CD4-positive, alpha-beta T cell treated with Interleukin-17A for 1 hour (primary cell): ENCODE measurements around the gene ASMTL.
"Not testable (repeated sequence)": the region's sequence is repeated elsewhere in the genome, so short reads cannot be mapped to it uniquely, and the experiment has no call there.

ENCODE experiments used
- DNase-seq: peaks from one replicate; pipeline ENCODE4 v3.0.0-alpha.2; 2020

Gene ASMTL

DNA sequence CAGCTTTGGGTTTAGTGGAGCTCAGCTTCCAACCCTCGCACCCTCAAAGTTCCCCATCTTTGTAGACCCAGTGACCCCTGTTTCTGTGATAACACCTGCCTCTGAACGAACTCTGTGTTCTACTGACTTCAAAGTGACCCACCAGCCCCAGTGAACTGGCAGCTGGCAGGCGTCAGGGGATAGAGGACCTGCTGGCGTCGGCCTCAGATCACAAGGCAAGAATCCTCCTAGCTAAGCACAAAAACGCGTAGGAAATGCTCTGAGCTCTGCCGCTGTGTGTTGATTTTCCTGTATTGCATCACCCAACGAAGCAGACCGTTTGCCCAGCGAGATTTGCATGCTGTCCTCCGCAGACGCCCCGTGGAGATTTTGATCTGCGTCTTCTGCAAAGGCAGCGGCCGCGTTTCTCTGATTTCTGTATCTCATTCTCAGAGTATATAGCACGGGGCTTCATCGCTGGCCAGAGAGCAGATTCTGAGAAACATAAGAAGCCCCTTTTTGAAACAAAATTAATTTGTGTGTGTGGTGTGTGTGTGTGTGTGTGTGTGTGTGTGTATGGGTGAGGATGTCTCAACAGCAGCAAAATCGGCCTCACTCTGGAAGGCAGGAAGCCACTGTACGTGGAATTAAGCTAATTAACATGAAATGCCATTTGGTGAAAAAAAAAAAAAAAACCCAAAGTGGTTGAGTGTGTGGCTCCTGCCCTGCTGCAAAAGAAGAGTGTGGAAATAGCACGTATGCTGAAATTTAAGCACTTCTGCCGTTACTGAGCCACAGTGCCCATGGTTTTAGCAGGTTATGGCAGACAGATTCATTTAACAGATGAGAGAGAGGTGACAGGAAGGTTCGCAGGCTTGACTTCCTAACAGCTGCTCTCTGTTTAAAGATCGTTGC lies 29.2 kb upstream of the ASMTL start:
- peak; percentile 84 for DNase-seq

DNA sequence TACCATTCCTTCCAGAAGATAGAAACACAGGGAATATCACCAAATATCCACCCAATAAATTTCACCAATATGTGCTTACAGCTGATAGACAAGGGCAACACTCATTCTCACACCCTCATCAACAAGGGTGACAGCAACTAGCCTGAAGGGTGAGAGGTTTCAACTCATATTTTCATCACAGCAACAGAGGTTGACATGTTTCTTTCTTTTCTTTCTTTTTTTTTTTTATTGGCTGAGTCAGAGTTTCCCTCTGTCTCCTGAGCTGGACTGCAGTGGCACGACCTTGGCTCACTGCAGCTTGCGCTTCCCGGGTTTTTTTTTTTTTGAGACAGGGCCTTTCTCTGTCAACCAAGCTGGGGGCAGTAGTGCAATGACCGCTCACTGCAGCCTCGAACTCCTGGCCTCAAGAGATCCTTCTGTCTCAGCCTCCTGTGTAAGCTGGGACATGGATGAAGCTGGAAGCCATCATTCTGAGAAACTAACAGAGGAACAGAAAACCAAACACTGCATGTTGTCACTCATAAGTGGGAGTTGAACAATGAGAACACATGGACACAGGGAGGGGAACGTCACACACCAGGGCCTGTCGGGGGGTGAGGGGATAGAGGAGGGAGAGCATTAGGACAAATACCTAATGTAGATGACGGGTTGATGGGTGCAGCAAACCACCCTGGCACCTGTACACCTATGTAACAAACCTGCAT lies 27.5 kb upstream of the ASMTL start:
- no peak for DNase-seq

DNA sequence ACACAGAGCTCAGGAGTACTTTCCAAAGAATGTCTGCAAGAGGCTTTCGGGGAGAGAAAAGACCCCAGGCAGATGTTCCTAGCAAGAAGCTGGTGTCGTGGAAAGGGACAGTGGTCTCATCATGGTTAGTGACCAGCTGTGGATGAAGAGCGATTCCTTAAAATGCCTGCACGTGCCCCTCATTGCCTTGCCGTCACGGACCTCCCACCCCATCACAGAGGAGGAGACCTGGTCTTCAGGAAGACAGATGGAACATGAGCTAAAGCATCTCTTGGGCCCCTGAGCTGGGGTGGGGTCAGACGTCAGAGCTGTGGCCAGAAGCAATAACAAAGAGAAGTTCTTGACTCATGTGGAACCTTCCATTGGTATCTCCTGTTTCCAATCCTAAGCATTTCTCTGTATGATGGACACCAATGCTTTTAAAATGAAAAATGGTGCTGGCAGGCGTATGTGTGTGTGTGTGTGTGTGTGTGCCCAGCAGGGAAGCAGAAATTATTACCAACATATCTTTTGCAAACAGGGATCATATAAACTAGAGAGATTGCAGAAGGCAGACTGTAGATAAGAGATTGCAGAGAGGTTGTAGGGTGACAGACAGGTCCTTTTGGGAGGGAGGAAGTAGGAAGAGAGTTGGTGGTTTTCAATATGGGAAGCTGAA lies 25.2 kb upstream of the ASMTL start:
- no peak for DNase-seq

DNA sequence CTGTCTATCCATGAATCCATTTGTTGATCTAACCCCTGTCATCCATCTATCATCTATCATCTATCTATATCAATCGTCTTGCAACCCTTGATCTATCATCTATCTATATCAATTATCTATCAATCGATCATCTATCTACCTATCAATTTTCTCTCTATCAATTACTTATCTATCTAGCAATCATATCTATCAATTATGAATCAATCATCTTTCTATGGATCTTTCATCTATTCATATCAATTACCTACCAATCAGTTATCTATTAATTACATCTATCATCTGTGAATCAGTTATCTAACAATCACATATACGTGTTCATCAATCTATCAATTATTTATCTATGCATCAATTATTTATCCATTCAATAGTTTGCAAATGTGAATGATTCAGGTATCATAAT lies 24.5 kb upstream of the ASMTL start:
- no peak for DNase-seq

DNA sequence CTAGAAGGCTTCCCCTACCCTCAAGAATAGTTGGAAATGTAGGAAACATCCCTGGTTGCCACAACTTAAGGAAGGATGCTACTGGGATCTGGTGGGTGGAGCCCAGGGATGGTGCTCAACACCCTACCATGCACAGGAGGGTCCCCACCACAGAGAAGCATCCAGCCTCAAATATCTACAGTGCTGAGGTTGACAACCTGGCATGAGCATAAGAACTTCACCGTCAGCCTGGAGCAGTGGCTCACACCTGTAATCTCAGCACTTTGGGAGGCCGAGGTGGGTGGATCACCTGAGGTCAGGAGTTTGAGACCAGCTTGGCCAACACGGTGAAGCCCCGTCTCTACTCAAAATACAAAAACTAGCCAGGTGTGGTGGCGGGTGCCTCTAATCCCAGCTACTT lies 24.0 kb upstream of the ASMTL start:
- no peak for DNase-seq

DNA sequence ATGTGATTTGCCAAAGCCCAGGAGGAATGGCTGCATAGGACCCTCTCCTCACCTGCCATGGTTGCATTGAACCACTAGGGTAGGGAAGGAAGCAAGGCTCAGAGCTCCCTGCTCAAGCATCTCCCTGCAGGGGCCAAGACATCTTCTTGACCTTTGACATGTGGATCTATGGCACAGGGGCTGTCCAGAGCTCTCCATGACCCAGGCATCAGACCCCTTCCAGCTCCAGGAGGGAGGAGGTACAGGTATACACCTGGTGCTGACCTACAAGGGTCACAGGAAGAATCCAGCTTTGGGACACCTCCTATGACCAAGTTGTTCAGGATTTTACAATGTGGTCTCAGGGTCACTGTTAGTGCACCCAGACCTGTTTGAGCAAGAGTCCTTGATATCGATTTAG lies 23.2 kb upstream of the ASMTL start:
- no peak for DNase-seq

DNA sequence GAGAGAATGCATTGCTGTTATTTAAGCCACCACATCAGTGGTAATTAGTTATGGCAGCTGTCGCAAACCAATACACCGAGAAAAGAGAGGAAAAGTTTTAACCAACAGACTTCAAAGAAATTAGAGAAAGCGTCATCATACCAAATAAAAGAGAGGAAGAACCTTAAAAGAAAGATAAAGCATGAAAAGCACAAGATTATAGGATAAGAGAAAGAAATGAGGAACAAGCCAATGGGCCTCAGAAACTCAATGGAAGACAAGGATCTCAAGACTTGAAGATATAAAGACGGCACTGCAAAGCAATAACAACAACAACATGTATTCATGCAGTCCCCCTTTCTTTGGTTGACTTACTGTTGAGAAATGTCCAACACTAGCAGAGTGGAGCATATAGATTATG lies 22.8 kb upstream of the ASMTL start:
- DNase-seq: no peak

DNA sequence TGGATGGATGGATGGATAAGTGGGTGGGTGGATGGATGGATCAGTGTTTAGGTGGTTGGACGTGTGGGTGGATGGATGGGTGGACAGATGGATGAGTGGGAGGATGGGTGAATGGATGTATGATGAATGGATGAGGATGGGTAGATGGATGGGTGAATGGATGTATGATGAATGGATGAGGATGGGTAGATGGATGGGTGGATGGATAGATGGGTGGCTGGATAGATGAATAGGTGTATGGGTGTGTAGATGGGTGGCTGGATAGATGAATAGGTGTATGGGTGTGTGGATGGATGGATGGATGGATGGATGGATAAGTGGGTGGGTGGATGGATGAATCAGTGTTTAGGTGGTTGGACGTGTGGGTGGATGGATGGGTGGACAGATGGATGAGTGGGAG lies 21.9 kb upstream of the ASMTL start:
- DNase-seq: not testable (repeated sequence)

DNA sequence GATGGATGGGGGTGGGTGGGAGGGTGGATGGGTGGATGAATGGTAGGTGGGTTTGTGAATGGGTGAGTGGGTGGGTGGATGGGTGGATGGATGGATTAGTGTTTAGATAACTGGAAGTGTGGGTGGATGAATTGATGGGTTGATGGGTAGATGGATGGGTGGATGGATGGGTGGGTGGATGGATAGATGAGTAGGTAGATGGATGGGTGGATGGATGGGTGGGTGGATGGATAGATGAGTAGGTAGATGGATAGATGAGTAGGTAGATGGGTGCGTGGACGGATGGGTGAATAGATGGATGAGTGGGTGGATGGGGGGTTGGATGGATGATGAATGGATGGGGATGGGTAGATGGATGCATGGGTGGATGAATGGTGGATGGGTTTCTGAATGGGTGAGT lies 20.3 kb upstream of the ASMTL start:
- no peak for DNase-seq

DNA sequence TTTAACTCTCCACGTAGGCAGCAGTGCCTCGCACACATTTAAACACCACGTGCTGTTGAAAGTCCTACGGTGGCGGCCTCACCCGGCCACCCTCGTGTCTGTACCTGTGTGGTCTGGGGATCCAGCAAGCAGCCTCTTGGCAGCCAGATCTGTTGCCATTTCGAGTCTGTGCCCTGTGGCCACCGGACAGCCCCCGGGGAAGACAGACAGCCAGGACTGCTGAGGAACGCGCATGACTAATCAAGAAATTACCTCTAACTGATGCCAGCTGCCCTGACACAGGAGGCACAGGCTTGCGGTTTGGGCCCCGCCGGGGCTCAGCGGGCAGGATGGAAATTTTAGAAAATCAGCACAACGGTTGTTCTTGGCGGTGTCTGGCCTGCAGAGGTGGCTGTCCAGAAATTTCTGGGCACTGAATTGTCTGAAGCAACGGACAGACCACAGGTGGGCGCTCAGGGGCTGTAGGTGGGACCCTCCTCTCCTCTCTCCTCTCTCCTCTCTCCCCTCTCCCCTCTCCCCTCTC lies 15.6 kb upstream of the ASMTL start:
- DNase-seq: peak; percentile 84

DNA sequence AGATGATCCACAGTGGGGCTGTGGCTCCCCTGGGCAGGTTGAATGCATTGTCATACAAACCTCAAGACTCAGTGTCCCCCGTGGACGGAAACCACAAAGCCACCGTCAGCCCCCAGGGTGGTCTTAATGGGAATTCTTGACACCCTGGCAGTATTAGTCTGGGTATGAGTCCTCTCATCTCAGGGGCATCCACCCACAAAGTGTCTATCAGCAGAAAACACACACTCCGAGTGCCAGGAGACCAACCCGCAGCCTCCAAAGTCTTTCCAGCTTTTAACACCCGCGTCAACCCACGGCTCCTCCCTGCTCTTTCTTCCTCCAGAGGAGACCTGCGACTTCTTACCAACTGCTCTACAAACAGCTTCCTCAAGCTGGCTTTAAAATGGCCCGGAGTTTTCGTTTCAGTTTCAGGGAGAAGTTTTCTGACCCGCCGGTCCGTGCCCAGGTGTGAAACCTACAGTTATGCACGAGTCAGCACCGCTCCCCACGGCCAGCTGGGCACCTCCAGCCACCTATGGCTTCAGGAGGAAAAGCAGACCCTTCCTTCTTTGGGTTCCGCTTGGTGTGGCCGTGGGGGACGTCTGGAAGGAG lies 14.4 kb upstream of the ASMTL start:
- peak; percentile 66 for DNase-seq

DNA sequence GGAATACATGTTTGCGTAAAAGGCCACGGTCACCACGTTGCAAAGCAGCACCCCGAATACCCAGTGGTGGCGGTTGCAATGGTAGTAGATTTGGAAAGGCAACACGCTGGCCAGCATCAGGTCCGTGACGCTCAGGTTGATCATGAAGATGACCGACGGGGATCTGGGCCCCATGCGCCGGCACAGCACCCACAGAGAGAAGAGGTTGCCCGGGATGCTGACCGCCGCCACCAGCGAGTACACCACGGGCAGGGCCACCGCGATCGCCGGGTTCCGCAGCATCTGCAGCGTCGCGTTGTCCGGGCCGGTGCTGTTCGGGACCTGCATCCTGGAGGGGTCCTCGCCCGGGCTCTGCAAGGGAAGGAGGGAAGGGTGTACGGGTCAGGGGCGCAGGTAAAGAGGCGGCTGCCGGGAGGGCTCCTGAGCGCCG lies 13.5 kb upstream of the ASMTL start:
- no peak for DNase-seq

DNA sequence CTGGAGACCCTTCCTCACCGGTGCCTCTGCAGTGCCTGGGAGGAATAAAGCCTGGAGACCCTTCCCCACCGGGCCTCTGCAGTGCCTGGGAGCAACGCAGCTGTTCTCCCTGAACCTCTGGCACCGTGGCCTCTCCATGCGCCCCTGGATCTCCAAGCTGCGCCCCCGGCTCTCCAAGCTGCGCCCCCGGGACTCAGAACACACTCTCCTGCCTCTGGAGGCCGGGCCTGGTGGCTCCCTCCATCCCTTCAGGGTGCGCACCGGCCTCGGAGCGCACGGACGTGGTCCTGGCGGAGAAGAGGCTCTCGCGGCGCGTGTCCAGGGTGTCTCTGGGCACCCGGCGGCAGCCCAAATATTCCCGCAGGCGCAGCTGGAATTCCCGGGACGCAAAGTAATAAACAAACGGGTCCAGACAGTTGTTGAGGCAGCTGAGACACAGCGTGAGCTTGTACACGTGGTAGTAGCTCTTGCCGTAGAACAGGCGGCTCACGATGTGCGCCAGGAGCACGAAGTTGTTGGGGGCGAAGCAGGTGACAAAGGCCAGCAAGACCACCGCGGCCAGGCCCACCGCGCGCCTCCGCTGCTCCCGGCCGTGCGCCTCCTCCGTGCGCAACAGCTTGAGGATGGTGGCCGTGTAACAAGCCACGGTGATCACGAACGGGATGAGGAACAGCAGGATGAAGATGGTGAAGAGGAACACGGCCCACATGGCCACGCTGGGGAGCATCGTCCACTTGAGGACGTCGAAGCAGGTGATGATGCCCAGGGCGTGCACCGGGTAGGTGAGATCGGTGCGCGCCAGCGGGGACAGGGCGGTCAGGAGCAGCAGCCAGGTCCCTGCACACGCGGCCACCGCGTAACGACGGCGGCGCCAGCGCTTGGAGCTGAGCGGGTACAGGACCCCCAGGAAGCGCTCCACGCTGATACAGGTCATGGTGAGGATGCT lies 12.8 kb upstream of the ASMTL start:
- no peak for DNase-seq

DNA sequence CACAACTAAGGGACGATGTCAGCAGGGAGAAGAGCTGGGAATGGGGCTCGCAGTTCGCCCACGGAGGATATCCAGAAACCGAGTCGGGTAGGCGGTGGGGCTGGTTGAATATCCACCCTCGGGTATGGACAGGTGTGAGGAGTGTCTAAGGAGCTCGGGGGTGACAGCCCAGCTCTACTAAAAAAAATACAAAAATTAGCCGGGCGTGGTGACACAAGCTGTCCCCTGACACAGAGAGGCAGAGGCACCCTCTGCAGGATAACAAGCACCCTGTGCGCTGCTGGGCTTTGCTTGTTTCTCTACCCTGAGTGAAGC lies 12.2 kb upstream of the ASMTL start:
- DNase-seq: no peak

DNA sequence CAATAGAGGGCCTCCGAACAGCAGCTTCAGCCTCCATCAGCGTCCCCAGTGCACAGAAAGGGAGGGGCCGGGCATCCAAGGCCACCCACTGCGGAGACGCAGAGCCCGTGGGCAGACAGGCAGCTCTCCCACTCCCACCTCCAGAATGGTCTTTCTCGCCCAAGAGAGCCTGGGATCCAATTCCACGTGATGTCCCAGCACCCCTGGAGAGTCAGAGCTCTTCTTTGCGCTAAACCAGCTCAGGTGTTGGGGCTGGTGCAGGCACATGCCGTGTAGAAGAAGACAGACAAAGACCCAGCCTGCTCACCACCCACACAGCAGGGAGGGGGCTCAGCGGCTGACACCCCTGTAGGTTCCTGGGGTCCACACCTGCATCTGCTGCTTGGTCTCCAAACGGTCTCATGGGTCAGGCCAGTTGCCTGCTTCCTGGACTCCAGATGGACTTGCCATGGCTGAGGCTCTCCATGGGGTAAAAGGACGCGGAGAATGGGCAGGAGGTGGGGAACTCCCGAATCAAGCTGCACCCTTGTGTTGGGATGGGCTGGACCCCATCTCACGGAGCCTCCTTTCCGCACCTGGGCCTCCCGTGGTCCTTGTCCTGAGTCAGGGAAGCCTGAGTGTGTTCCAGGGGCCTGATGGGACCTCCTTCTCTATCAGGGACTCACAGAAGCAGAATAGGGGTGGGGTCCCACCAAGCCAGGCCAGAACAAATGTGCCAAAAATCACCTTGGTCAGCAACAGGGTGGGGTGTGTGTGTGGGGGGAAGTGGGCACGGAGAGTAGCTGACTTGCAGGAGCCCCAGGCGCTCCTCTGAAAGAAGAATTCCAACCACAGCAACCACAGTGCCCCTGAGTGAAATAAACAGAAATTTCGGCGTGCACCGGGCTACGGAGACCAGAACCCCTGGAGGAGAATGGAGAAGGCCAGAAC lies 11.6 kb upstream of the ASMTL start:
- peak; percentile 47 for DNase-seq

DNA sequence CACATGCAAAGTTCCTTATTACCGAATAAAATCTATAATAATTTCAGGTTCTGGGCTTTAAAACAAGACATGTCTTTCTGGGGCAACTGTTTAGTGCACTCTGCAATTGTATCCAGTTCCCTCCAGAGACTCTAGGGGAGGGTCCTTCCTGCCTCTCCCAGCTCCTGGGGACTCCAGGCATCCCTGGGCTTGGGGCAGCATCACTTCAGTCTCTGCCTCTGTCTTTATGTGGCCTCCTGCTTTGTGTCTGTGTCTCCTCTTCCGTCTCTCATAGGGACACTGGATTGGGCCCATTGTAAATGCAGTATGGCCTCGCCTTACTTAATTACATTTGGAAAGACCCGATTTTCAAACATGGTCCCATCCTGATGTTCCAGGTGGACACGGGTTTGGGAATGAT lies 10.9 kb upstream of the ASMTL start:
- no peak for DNase-seq

DNA sequence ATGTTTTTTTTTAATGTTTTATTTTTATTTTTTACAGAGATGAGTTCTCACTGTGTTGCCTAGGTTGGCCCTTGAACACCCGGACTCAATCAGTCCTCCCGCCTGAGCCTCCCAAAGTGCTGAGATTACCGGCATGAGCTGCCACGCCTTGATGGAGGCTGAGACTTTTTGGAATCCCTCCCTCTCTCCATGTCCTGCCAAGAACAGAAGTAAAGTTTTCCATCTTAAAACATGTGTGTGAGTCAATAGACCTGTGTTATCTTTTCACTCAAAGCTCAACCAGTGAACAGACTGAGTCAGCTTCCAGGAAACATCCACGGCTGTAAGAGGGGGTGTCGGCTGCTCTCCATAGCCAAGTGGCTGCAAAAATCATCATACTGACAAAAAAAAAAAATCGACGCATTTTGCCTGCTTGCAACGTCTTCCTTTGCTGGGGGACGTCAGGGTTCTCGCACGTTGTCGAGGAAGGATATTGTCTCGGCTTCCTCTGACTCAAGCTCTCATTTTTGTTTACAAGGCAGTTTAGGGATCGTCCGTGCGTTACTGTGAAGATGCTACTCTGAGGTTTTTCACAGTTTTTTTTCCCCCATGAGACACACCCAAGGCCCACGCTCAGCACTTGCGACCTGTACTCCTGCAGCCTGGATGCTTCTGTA lies 10.0 kb upstream of the ASMTL start:
- peak; percentile 90 for DNase-seq

DNA sequence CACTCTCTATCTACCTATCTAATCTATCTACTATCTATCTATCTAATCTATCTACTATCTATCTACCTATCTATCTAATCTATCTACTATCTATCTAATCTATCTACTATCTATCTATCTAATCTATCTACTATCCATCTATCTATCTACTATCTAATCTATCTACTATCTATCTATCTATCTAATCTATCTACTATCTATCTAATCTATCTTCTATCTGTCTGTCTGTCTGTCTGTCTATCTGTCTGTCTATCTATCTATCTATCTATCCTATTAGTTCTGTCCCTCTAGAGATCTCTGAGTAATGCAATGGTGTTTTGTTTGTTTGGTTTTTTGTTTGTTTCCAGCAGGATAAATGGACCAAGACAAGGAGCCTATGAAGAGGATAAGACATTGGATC lies 9.4 kb upstream of the ASMTL start:
- no peak for DNase-seq

DNA sequence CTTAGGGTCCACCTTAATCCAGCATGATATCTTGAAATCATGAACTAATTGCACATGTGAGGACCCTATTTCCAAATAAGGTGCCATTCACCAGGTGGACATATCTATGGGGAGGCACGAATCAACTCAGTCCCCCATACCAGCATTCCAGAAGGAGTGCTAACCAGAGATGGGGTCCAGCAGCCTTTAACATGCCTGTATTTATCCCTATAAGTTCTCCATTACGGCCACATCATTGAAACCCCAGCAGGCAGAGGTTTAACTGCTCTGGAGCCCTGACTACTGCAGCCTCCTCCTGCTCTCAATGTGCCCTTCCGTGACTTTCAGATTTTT lies 3.2 kb upstream of the ASMTL start:
- no peak for DNase-seq

DNA sequence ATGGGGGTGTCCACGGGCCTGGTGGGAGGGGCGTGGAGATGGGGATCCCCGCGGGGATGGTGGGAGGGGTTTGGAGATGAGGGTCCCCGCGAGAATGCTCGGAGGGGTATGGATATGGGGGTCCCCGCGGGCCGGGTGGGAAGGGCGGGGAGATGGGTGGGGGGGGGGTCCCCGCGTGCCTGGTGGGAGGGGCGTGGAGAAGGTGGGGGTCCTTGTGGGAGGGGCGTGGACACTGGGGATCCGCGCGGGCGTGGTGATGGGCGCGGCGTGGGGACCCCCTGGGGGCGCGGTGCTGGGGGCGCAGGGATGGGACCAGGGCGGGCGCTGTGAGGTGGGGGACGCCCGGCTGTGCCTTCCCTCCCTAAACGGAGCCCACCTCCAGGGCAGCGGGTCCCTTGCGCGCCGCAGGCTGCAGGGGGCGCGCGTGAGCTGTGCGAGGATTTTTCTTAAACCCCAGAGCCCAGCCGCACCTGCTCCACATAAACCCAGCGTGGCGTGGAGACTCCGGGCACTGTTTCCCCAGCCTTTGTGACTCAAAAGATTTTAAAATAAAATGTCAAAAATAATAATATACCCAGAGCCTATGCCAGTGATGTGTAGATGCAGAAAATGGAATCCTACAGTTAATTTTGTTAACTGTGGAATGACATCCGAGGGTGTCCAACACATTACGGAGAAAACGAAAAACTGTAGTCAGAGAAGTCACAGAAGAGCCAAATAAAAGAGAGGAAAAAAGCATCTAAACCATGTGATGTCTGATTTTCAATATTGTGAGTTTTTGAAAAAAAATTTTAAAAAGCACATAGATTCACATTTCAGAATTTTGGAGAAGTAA lies 1.5 kb upstream of the ASMTL start:
- peak; percentile 89 for DNase-seq
